Sigmoid colon (tissue), 4 donors: ENCODE measurements around the gene TNFRSF19.

Source experiments
- CTCF ChIP-seq, 4 experiments: fragments of 450-650 bp in 3 of 4; fragments of 200-600 bp in 1 of 4; IDR thresholded peaks; one replicate each; pipeline ENCODE4 v1.5.1; 2016 to 2019; ENCODE audit warnings: antibody characterized with exemption in 4 of 4, mild to moderate bottlenecking in 3 of 4, moderate library complexity in 2 of 4
- EP300 ChIP-seq, 4 donors: sonication (generic); formaldehyde crosslinking; IDR thresholded peaks; one replicate each; pipeline ENCODE4 v1.6.1; 2017; ENCODE audit warnings: antibody characterized with exemption in 4 of 4
- POLR2A ChIP-seq, 2 donors: fragments of 450-650 bp; IDR thresholded peaks; one replicate each; pipeline ENCODE4 v1.6.1; 2016; ENCODE audit warnings: antibody characterized with exemption in 2 of 2, mild to moderate bottlenecking in 2 of 2, moderate library complexity in 2 of 2
- POLR2AphosphoS5 ChIP-seq, 4 donors: sonication (generic); formaldehyde crosslinking; IDR thresholded peaks; one replicate each; pipeline ENCODE4 v1.6.1; 2017; ENCODE audit warnings: antibody characterized with exemption in 4 of 4

DNA sequence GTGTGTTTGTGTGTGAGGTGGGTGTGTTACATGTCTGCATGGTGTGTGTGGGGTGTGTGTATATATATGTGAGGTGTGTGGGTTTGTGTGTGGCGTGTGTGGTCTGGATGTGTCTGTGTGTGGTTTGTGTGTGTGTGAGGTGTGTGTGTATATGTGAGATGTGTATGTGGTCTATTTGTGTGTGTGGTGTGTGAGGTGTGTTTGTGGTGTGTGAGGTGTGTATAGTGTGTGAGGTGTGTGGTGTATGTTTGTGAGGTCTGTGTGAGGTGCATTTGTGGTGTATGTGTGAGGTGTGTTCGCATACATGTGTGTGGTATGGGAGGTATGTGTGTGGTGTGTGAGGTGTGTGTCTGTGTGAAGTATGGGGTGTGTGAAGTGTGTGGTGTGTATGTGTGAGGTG lies 12.5 kb upstream of the TNFRSF19 start:
- TF ChIP-seq EP300 (IDR thresholded peaks at IDR 0.05) = no peak
- no peak for TF ChIP-seq CTCF (IDR thresholded peaks at IDR 0.05)
- no peak for TF ChIP-seq POLR2AphosphoS5 (IDR thresholded peaks at IDR 0.05)
- TF ChIP-seq POLR2A (IDR thresholded peaks at IDR 0.05) = no peak
